Liver (tissue), 3 donors: ENCODE results near the gene ATG14.

Experiments
- ATF3 ChIP-seq: IDR thresholded peaks from 2 replicates; pipeline ENCODE4 v1.6.1; 2016; ENCODE audit warnings: antibody characterized with exemption
- CTCF ChIP-seq: fragments of 150-350 bp; IDR thresholded peaks from 2 replicates; pipeline ENCODE4 v1.5.1; 2017; ENCODE audit warnings: improper control_type of control experiment, low read depth, low read length; ENCODE audit not compliant: missing input control
- GABPA ChIP-seq, 2 donors: IDR thresholded peaks in 1 of 2; conservative IDR thresholded peaks in 1 of 2; 2 replicates each; pipeline ENCODE4 v1.6.1; 2016; ENCODE audit warnings: antibody characterized with exemption in 2 of 2, mild to moderate bottlenecking in 1 of 2, moderate library complexity in 1 of 2
- JUND ChIP-seq, 2 donors: IDR thresholded peaks; 2 replicates each; pipeline ENCODE4 v1.6.1; 2016; ENCODE audit warnings: antibody characterized with exemption in 2 of 2
- NR2F2 ChIP-seq: IDR thresholded peaks from 2 replicates; pipeline ENCODE4 v1.6.1; 2016; ENCODE audit warnings: antibody characterized with exemption
- donor health status: healthy.
- donor health status: healthy.

DNA sequence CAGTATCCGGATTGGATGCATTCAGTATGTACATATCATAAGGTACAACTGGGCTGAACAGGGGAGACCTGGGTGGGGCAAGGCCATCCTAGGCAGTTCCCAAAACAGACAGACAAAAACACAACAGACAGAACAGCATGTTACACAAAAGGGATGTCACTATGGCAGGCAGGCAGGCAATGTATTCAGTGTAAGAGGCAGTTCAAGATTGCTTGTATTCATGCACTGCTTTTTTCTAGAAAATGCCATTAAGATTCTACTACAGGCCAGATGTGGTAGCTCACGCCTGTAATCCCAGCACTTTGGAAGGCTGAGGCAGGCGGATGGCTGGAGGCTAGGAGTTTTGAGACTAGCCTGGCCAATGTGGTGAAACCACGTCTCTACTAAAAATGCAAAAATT lies 25.3 kb upstream of the ATG14 start:
- TF ChIP-seq CTCF (no peak), JUND (IDR thresholded peaks at IDR 0.05) (no peak), ATF3 (no peak), NR2F2 (no peak), GABPA (IDR thresholded peaks at IDR 0.05 in 1 of 2, conservative IDR thresholded peaks at IDR 0.05 in 1 of 2) (no peak)
